RCC 7860 (cell line): ENCODE data around the gene B4GALT2.

ENCODE experiments used
- DNase-seq: peaks from one replicate; pipeline ENCODE4 v3.0.0-alpha.2; 2015; ENCODE audit warnings: low spot score
- FAIRE-seq: peaks from 2 replicates; lab custom pipeline; 2012; peaks lifted over from hg19 to GRCh38; lab: Jason Lieb, UNC

Gene B4GALT2

GRCh38 chr1:44025816-44026215 is 46.8 kb downstream of the B4GALT2 start:
- FAIRE-seq (no peak), DNase-seq (no peak)

GRCh38 chr1:44027320-44027719 is 48.3 kb downstream of the B4GALT2 start:
- FAIRE-seq (no peak), DNase-seq (no peak)

- FAIRE-seq (no peak), DNase-seq (no peak)
These were observed 50.4 kb downstream of the B4GALT2 start for GRCh38 chr1:44029260-44029910.

- FAIRE-seq (no peak), DNase-seq (peak; percentile 69)
These were observed 51.0 kb downstream of the B4GALT2 start for GRCh38 chr1:44029911-44030604.

GRCh38 chr1:44030605-44031251 is 51.7 kb downstream of the B4GALT2 start:
- FAIRE-seq (no peak), DNase-seq (no peak)

GRCh38 chr1:44031252-44032169 is 52.5 kb downstream of the B4GALT2 start, which contains the start of gene SLC6A9:
TSS of gene SLC6A9 (minus strand) at chr1:44031462. CDS start at chr1:44024277, 7,185 bp downstream.
- FAIRE-seq (no peak), DNase-seq (no peak)

GRCh38 chr1:44032170-44032790 is 53.3 kb downstream of the B4GALT2 start:
- DNase-seq, result no peak
- FAIRE-seq, result no peak

- DNase-seq (no peak), FAIRE-seq (no peak)
These were observed 54.1 kb downstream of the B4GALT2 start for GRCh38 chr1:44033041-44033575.

GRCh38 chr1:44033756-44034155 is 54.7 kb downstream of the B4GALT2 start:
- FAIRE-seq, result no peak
- DNase-seq, result no peak

GRCh38 chr1:44034423-44034822 is 55.4 kb downstream of the B4GALT2 start:
- DNase-seq (no peak), FAIRE-seq (no peak)

- no peak for FAIRE-seq
- no peak for DNase-seq
These were observed 56.1 kb downstream of the B4GALT2 start for GRCh38 chr1:44034976-44035716.

GRCh38 chr1:44035726-44036408 is 56.9 kb downstream of the B4GALT2 start:
- no peak for DNase-seq

GRCh38 chr1:44036409-44037139 is 57.6 kb downstream of the B4GALT2 start:
- FAIRE-seq, result peak; percentile 67
- DNase-seq, result peak; percentile 63

More at GRCh38 chr1:44035726-44036408, 56.9 kb downstream of the B4GALT2 start:
- no peak for FAIRE-seq

GRCh38 chr1:44037154-44037553 is 58.1 kb downstream of the B4GALT2 start:
- no peak for DNase-seq
- FAIRE-seq, result no peak

- FAIRE-seq (peak; percentile 41), DNase-seq (peak; percentile 15)
These were observed 60.1 kb downstream of the B4GALT2 start for GRCh38 chr1:44038876-44039657.

GRCh38 chr1:44040418-44040817 is 61.4 kb downstream of the B4GALT2 start:
- DNase-seq (no peak), FAIRE-seq (no peak)
